OCI-LY7 (cell line): ENCODE data around the gene DDTL. TPM values are rescaled to one million over a fixed set of nuclear protein-coding genes. Genes with fewer than 3 reads are reported as not detected.
"Not testable (repeated sequence)": the region's sequence is repeated elsewhere in the genome, so short reads cannot be mapped to it uniquely, and the experiment has no call there.

Experiments used
- BruUV-seq: library from RNA; stranded (reverse); fragments of 400-500 nt; replicated peaks from 2 replicates; lab custom pipeline; 2021; lab: Mats Ljungman, UMichigan
- CTCF ChIA-PET: fragments of 300-600 bp; sonication (Branson Sonifier 250); formaldehyde crosslinking; loops from one replicate; lab custom pipeline; 2022; ENCODE audit warnings: antibody characterized with exemption; ENCODE audit not compliant: unreplicated experiment; lab: Charles Lee
- POLR2A ChIA-PET: fragments of 300-600 bp; sonication (Branson Sonifier 250); formaldehyde crosslinking; loops from one replicate; lab custom pipeline; 2022; ENCODE audit warnings: antibody characterized with exemption; lab: Charles Lee
- DNase-seq: peaks from one replicate; pipeline ENCODE4 v3.0.0-alpha.2; 2015; ENCODE audit warnings: low spot score
- H2AFZ ChIP-seq: fragments of 200-600 bp; sonication (generic), shearing (Covaris generic); 2 replicates; pipeline ENCODE4 v1.6.1; 2014; ENCODE audit warnings: mild to moderate bottlenecking, antibody characterized with exemption, low read length, moderate library complexity
- H3K27ac ChIP-seq: fragments of 200-600 bp; sonication (generic); 2 replicates; pipeline ENCODE4 v1.5.1; 2014; ENCODE audit warnings: mixed run types, low read depth, mild to moderate bottlenecking, moderate library complexity, low read length, inconsistent platforms; ENCODE audit not compliant: poor library complexity, severe bottlenecking
- H3K36me3 ChIP-seq: fragments of 200-600 bp; sonication (generic); 2 replicates; pipeline ENCODE4 v1.6.1; 2014; ENCODE audit warnings: mild to moderate bottlenecking, antibody characterized with exemption, low read length, moderate library complexity, mixed read lengths; ENCODE audit not compliant: insufficient read depth
- H3K4me1 ChIP-seq: fragments of 200-600 bp; sonication (generic); 2 replicates; pipeline ENCODE4 v1.5.1; 2014; ENCODE audit warnings: mild to moderate bottlenecking, low read length; ENCODE audit not compliant: insufficient read depth, poor library complexity, severe bottlenecking
- H3K4me2 ChIP-seq: fragments of 200-600 bp; sonication (generic); 2 replicates; pipeline ENCODE4 v1.6.1; 2014; ENCODE audit warnings: mild to moderate bottlenecking, low read length
- H3K4me3 ChIP-seq: fragments of 200-600 bp; sonication (generic); 2 replicates; pipeline ENCODE4 v1.5.1; 2014; ENCODE audit warnings: mild to moderate bottlenecking, low read depth, low read length; ENCODE audit not compliant: poor library complexity, severe bottlenecking
- H3K79me2 ChIP-seq: fragments of 200-600 bp; sonication (generic); 2 replicates; pipeline ENCODE4 v1.6.1; 2016; ENCODE audit warnings: low read depth, mild to moderate bottlenecking, low read length, moderate library complexity, mixed read lengths; ENCODE audit not compliant: insufficient read depth
- H3K9me2 ChIP-seq: fragments of 200-600 bp; sonication (generic); 2 replicates; pipeline ENCODE4 v1.6.1; 2016; ENCODE audit warnings: mild to moderate bottlenecking, low read length, mixed read lengths; ENCODE audit not compliant: insufficient read depth
- H3K9me3 ChIP-seq: fragments of 200-600 bp; sonication (generic); 2 replicates; pipeline ENCODE4 v1.6.1; 2014; ENCODE audit warnings: mild to moderate bottlenecking, mixed run types, low read length, mixed read lengths
- H4K20me1 ChIP-seq: fragments of 200-600 bp; sonication (generic); 2 replicates; pipeline ENCODE4 v1.6.1; 2014; ENCODE audit warnings: mild to moderate bottlenecking, antibody characterized with exemption, low read length, moderate library complexity, mixed read lengths; ENCODE audit not compliant: insufficient read depth
- CTCF ChIP-seq: fragments of 200-600 bp; sonication (generic); conservative IDR thresholded peaks from 2 replicates; pipeline ENCODE4 v1.5.1; 2014; ENCODE audit warnings: mild to moderate bottlenecking, antibody characterized with exemption, low read length, moderate library complexity, mixed read lengths
- intact Hi-C: fragments of 100-400 bp; cut with micrococcal nuclease; formaldehyde crosslinking; loops from one replicate; pipeline ENCODE4 v1.10.0; 2022; ENCODE audit not compliant: unreplicated experiment
- total RNA-seq, 2 experiments: library from RNA; depleted of rRNA in 1 of 2; stranded (reverse); fragments of >200 nt in 1 of 2; shearing (Covaris generic) in 1 of 2; gene quantifications; 2 replicates each; pipeline ENCODE4 v1.2.3, GENCODE V29; 2014 to 2022

Gene DDTL
- total RNA-seq, 2 experiments from 2014 or later: 4.1 to 4.6 TPM

GRCh38 chr22:23956301-23956900 lies 10.3 kb upstream of the DDTL start:
- POLR2A ChIA-PET, BruUV-seq: not testable (repeated sequence)

GRCh38 chr22:23961084-23961771 lies 5.5 kb upstream of the DDTL start, which contains the start of gene GSTT2B:
Gene GSTT2B, minus strand, starts transcription at chr22:23961195. Its CDS starts 64 bp downstream, at chr22:23961131.
- H4K20me1 ChIP-seq, H3K9me2 ChIP-seq, H3K79me2 ChIP-seq, H3K4me3 ChIP-seq, BruUV-seq, H2AFZ ChIP-seq, H3K4me1 ChIP-seq, H3K4me2 ChIP-seq, H3K27ac ChIP-seq, intact Hi-C loops, H3K36me3 ChIP-seq, H3K9me3 ChIP-seq, CTCF ChIA-PET, DNase-seq, POLR2A ChIA-PET: not testable (repeated sequence)

More at GRCh38 chr22:23956301-23956900, 10.3 kb upstream of the DDTL start:
- H3K36me3 ChIP-seq, H3K27ac ChIP-seq, H3K79me2 ChIP-seq, CTCF ChIA-PET, H4K20me1 ChIP-seq, H3K4me3 ChIP-seq, H3K9me2 ChIP-seq, H3K4me2 ChIP-seq, H3K4me1 ChIP-seq, H3K9me3 ChIP-seq, H2AFZ ChIP-seq: not testable (repeated sequence)
- DNase-seq: peak; percentile 80
- intact Hi-C loops: loop anchor here (5.0 kb wide), 1 partner anchor 94 kb away; no protein-coding TSS in a partner anchor
- TF ChIP-seq CTCF: peak; percentile 80

GRCh38 chr22:23966094-23966493 lies 594 bp upstream of the DDTL start:
- intact Hi-C loops: loop anchor here (5.0 kb wide), 1 partner anchor 34 kb away; no protein-coding TSS in a partner anchor
- H3K9me2 ChIP-seq, CTCF ChIA-PET, H3K4me3 ChIP-seq, POLR2A ChIA-PET, H3K9me3 ChIP-seq, BruUV-seq, H3K79me2 ChIP-seq, H3K4me2 ChIP-seq, H2AFZ ChIP-seq, H3K27ac ChIP-seq, H4K20me1 ChIP-seq, DNase-seq, H3K4me1 ChIP-seq: not testable (repeated sequence)
- peaks cover 22% of the 10 kb centered on the region for H3K36me3 ChIP-seq
